Superior temporal gyrus (tissue), 1 donor: ENCODE data around the gene QSOX1.

Experiments
- DNase-seq: peaks from one replicate; pipeline ENCODE4 v3.0.0-alpha.2; 2016; ENCODE audit errors: extremely low spot score

QSOX1 gene

GRCh38 chr1:180170546-180171151 is 16.0 kb downstream of the QSOX1 start:
- no peak for DNase-seq

GRCh38 chr1:180171691-180172090 is 17.0 kb downstream of the QSOX1 start:
- no peak for DNase-seq

- DNase-seq, result no peak
Observed at GRCh38 chr1:180173451-180173850, 18.8 kb downstream of the QSOX1 start.

- DNase-seq, result peak; percentile 60
Observed at GRCh38 chr1:180173952-180174351, 19.3 kb downstream of the QSOX1 start.

- DNase-seq, result no peak
Observed at GRCh38 chr1:180175291-180175690, 20.6 kb downstream of the QSOX1 start.

GRCh38 chr1:180175806-180176205 is 21.1 kb downstream of the QSOX1 start:
- DNase-seq, result no peak

GRCh38 chr1:180176965-180177364 is 22.3 kb downstream of the QSOX1 start:
- no peak for DNase-seq

GRCh38 chr1:180177931-180178330 is 23.3 kb downstream of the QSOX1 start:
- no peak for DNase-seq

GRCh38 chr1:180178511-180179161 is 24.0 kb downstream of the QSOX1 start:
- peak; percentile 82 for DNase-seq

GRCh38 chr1:180179162-180179957 is 24.7 kb downstream of the QSOX1 start:
- DNase-seq, result no peak

- DNase-seq, result no peak
Observed at GRCh38 chr1:180181048-180181447, 26.4 kb downstream of the QSOX1 start.

- no peak for DNase-seq
Observed at GRCh38 chr1:180181996-180182642, 27.4 kb downstream of the QSOX1 start.

- no peak for DNase-seq
Observed at GRCh38 chr1:180182643-180183311, 28.1 kb downstream of the QSOX1 start.

- no peak for DNase-seq
Observed at GRCh38 chr1:180183426-180183825, 28.8 kb downstream of the QSOX1 start.

- no peak for DNase-seq
Observed at GRCh38 chr1:180184041-180184440, 29.4 kb downstream of the QSOX1 start.

GRCh38 chr1:180185281-180185680 is 30.6 kb downstream of the QSOX1 start:
- DNase-seq, result no peak

- DNase-seq, result no peak
Observed at GRCh38 chr1:180185971-180186645, 31.4 kb downstream of the QSOX1 start.

GRCh38 chr1:180186831-180187230 is 32.2 kb downstream of the QSOX1 start:
- DNase-seq, result no peak

- no peak for DNase-seq
Observed at GRCh38 chr1:180187626-180188025, 33.0 kb downstream of the QSOX1 start.

GRCh38 chr1:180188091-180188506 is 33.4 kb downstream of the QSOX1 start:
- DNase-seq, result peak; percentile 59

- DNase-seq, result no peak
Observed at GRCh38 chr1:180188684-180189175, 34.1 kb downstream of the QSOX1 start.
